GM12878 (cell line): ENCODE data around the gene STON1. TPM values are rescaled to one million over a fixed set of nuclear protein-coding genes. Genes with fewer than 3 reads are reported as not detected.

Experiments used
- ATAC-seq: fragments of 200-7000 bp; cut with Tn5 transposase; 3 replicates; pipeline ENCODE4 v1.9.1; 2020; ENCODE audit warnings: mild to moderate bottlenecking, moderate library complexity
- BruUV-seq: library from RNA; stranded (reverse); fragments of 400-500 nt; replicated peaks from 2 replicates; lab custom pipeline; 2021; lab: Mats Ljungman, UMichigan
- CTCF ChIA-PET: fragments of 300-600 bp; sonication (Branson Sonifier 250); formaldehyde crosslinking; extraction: SDS; loops from one replicate; lab custom pipeline; 2021; ENCODE audit warnings: inconsistent platforms; lab: Yijun Ruan, JAX
- POLR2A ChIA-PET: fragments of 350-600 bp; formaldehyde crosslinking; extraction: SDS; loops from one replicate; lab custom pipeline; 2021; ENCODE audit warnings: inconsistent platforms; lab: Charles Lee
- RAD21 ChIA-PET: fragments of 300-600 bp; sonication (Branson Sonifier 250); formaldehyde crosslinking; loops from one replicate; lab custom pipeline; 2023; ENCODE audit warnings: antibody characterized with exemption; ENCODE audit not compliant: unreplicated experiment; lab: Charles Lee
- SMC1A ChIA-PET: fragments of 300-600 bp; sonication (Branson Sonifier 250); formaldehyde crosslinking; loops from one replicate; lab custom pipeline; 2023; ENCODE audit not compliant: unreplicated experiment, uncharacterized antibody; lab: Charles Lee
- DNase-seq: peaks from one replicate; pipeline ENCODE4 v3.0.0-alpha.2; 2011; ENCODE audit warnings: low read depth, low spot score
- FAIRE-seq: peaks from 3 replicates; lab custom pipeline; 2011; peaks lifted over from hg19 to GRCh38; lab: Jason Lieb, UNC
- H2AFZ ChIP-seq: 2 replicates; pipeline ENCODE4 v1.6.0; 2011; ENCODE audit warnings: low read depth, low read length, control low read depth; ENCODE audit not compliant: control insufficient read depth
- H3K27ac ChIP-seq: 2 replicates; pipeline ENCODE4 v1.5.1; 2011; ENCODE audit warnings: control low read depth; ENCODE audit not compliant: control insufficient read depth, insufficient read depth
- H3K27me3 ChIP-seq, 2 experiments: replicated peaks in 1 of 2; 2 replicates each; pipeline versions ENCODE4 v1.6.0 to v1.6.1; 2011; ENCODE audit warnings: low read length in 1 of 2; ENCODE audit not compliant: control insufficient read depth in 2 of 2, insufficient read depth in 2 of 2
- H3K36me3 ChIP-seq, 2 experiments: 2 replicates each; pipeline ENCODE4 v1.5.1; 2011; ENCODE audit warnings: low read length in 1 of 2; ENCODE audit not compliant: control insufficient read depth in 2 of 2, insufficient read depth in 2 of 2
- H3K4me1 ChIP-seq: 2 replicates; pipeline ENCODE4 v1.6.1; 2011; ENCODE audit warnings: mild to moderate bottlenecking, low read length, moderate library complexity, mixed read lengths; ENCODE audit not compliant: control insufficient read depth, insufficient read depth
- H3K4me2 ChIP-seq: 2 replicates; pipeline ENCODE4 v1.6.0; 2011; ENCODE audit warnings: control low read depth; ENCODE audit not compliant: control insufficient read depth, insufficient read depth
- H3K4me3 ChIP-seq: fragments of 200-600 bp; sonication (generic); 2 replicates; pipeline ENCODE4 v1.5.1; 2016
- H3K79me2 ChIP-seq: 2 replicates; pipeline ENCODE4 v1.6.0; 2011; ENCODE audit warnings: low read length; ENCODE audit not compliant: control insufficient read depth, insufficient read depth
- H3K9ac ChIP-seq: 2 replicates; pipeline ENCODE4 v1.8.0; 2011; ENCODE audit warnings: low read length, control low read depth, mixed read lengths; ENCODE audit not compliant: control insufficient read depth, insufficient read depth
- H3K9me3 ChIP-seq: replicated peaks from 3 replicates; pipeline ENCODE4 v1.5.1; 2011; ENCODE audit warnings: mild to moderate bottlenecking, low read length; ENCODE audit not compliant: control insufficient read depth, insufficient read depth
- H4K20me1 ChIP-seq: 2 replicates; pipeline ENCODE4 v1.6.0; 2011; ENCODE audit not compliant: control insufficient read depth, insufficient read depth
- HDGF ChIP-seq: fragments of 450-650 bp; IDR thresholded peaks from 2 replicates; pipeline ENCODE4 v1.6.1; 2016; ENCODE audit warnings: antibody characterized with exemption
- KDM1A ChIP-seq: fragments of 200-600 bp; sonication (generic); IDR thresholded peaks from 2 replicates; pipeline ENCODE4 v1.6.1; 2016; ENCODE audit warnings: borderline replicate concordance
- MEF2A ChIP-seq: IDR thresholded peaks from 2 replicates; pipeline ENCODE4 v1.6.1; 2011; ENCODE audit warnings: low read depth, mild to moderate bottlenecking, low read length, moderate library complexity; ENCODE audit not compliant: insufficient read depth
- NFYA ChIP-seq: IDR thresholded peaks from 2 replicates; pipeline ENCODE4 v1.6.1; 2011; ENCODE audit warnings: low read depth, mild to moderate bottlenecking, low read length, improper control_type of control experiment, borderline replicate concordance
- NR2F1 ChIP-seq: fragments of 450-650 bp; conservative IDR thresholded peaks from 2 replicates; pipeline ENCODE4 v1.6.1; 2017; ENCODE audit warnings: mild to moderate bottlenecking
- POU2F2 ChIP-seq: IDR thresholded peaks from 3 replicates; pipeline ENCODE4 v1.6.1; 2011; ENCODE audit warnings: low read depth, mild to moderate bottlenecking, low read length, borderline replicate concordance
- RCOR1 ChIP-seq: conservative IDR thresholded peaks from 2 replicates; pipeline ENCODE4 v1.6.1; 2012; ENCODE audit warnings: low read depth, low read length, improper control_type of control experiment
- RUNX3 ChIP-seq: IDR thresholded peaks from 2 replicates; pipeline ENCODE4 v1.6.1; 2012; ENCODE audit warnings: low read length, inconsistent platforms
- SPI1 ChIP-seq: IDR thresholded peaks from 2 replicates; pipeline ENCODE4 v1.6.1; 2011; ENCODE audit warnings: low read depth, mild to moderate bottlenecking, low read length, moderate library complexity, borderline replicate concordance; ENCODE audit not compliant: insufficient read depth
- SUPT20H ChIP-seq: IDR thresholded peaks from 2 replicates; pipeline ENCODE4 v1.6.1; 2011; ENCODE audit warnings: low read depth, mild to moderate bottlenecking, low read length, moderate library complexity, borderline replicate concordance; ENCODE audit not compliant: control insufficient read depth
- USF2 ChIP-seq: IDR thresholded peaks from 2 replicates; pipeline ENCODE4 v1.6.1; 2011; ENCODE audit warnings: low read depth, low read length, improper control_type of control experiment, borderline replicate concordance
- ZBED1 ChIP-seq: IDR thresholded peaks from 2 replicates; pipeline ENCODE4 v1.6.1; 2016; ENCODE audit warnings: borderline replicate concordance
- WGBS: methylation state at CpG from one replicate; pipeline ENCODE4 v1.1.6; 2016; ENCODE audit warnings: low lambda C conversion rate; ENCODE audit not compliant: insufficient replicate concordance, insufficient coverage; ENCODE audit errors: missing lambda C conversion rate; 5-methylcytosine and 5-hydroxymethylcytosine counted together
- in situ Hi-C: fragments of 300-500 bp; cut with MboI; formaldehyde crosslinking; loops from 9 replicates; pipeline ENCODE4 v1.14.3; 2018; ENCODE audit warnings: mixed read lengths
- intact Hi-C: fragments of 100-400 bp; cut with micrococcal nuclease; formaldehyde crosslinking; loops from one replicate; pipeline ENCODE4 v1.14.2; 2022; ENCODE audit not compliant: unreplicated experiment
- polyA plus RNA-seq, 11 experiments: library from polyadenylated mRNA; depleted of rRNA in 4 of 11; unstranded in 6 of 11; stranded (reverse) in 5 of 11; fragments of >200 nt; fragmentation: Nextera tagmentation in 4 of 11; fragmentation: Illumina TruSeq in 1 of 11; extraction: Ambion mirVana in 4 of 11; extraction: Trizol in 1 of 11; gene quantifications; 1 replicate in 1 of 11; 2 replicates in 10 of 11; pipeline versions ENCODE4 v1.2.1 to v1.2.3, GENCODE V29; 2011 to 2016; ENCODE audit warnings: inconsistent platforms in 2 of 11, missing spikeins in 2 of 11, low read depth in 1 of 11
- total RNA-seq, 4 experiments: library from RNA; depleted of rRNA in 3 of 4; stranded (reverse); fragments of >200 nt in 3 of 4; fragmentation: Illumina TruSeq in 1 of 4; extraction: Trizol in 1 of 4; gene quantifications; 2 replicates each; pipeline versions ENCODE4 v1.2.1 to v1.2.3, GENCODE V29; 2013 to 2021
- TF ChIP-seq, protein P1 (sequence below): fragments of 450-650 bp; IDR thresholded peaks from 2 replicates; pipeline ENCODE4 v1.6.1; 2017; ENCODE audit warnings: low read depth, mild to moderate bottlenecking, moderate library complexity
- TF ChIP-seq, protein P2 (sequence below): fragments of 450-650 bp; IDR thresholded peaks from 2 replicates; pipeline ENCODE4 v1.6.1; 2016; ENCODE audit warnings: mild to moderate bottlenecking, moderate library complexity, borderline replicate concordance
- TF ChIP-seq, protein P3 (sequence below): fragments of 450-650 bp; formaldehyde crosslinking; IDR thresholded peaks from 2 replicates; pipeline ENCODE4 v1.4.0; 2022; ENCODE audit warnings: mild to moderate bottlenecking, moderate library complexity

STON1 gene
- total and polyA plus RNA-seq, 10 of the 15 experiments (the other 5 are each of a cell fraction or from before 2014, with no cell fraction given) = 0.11 to 0.90 (median 0.22) TPM; not detected in 2

- no peak for TF ChIP-seq HDGF
- TF ChIP-seq RUNX3 = no peak
- no peak for TF ChIP-seq USF2
- TF ChIP-seq RCOR1 = no peak
- TF ChIP-seq SUPT20H = no peak
- TF ChIP-seq, protein P1, sequence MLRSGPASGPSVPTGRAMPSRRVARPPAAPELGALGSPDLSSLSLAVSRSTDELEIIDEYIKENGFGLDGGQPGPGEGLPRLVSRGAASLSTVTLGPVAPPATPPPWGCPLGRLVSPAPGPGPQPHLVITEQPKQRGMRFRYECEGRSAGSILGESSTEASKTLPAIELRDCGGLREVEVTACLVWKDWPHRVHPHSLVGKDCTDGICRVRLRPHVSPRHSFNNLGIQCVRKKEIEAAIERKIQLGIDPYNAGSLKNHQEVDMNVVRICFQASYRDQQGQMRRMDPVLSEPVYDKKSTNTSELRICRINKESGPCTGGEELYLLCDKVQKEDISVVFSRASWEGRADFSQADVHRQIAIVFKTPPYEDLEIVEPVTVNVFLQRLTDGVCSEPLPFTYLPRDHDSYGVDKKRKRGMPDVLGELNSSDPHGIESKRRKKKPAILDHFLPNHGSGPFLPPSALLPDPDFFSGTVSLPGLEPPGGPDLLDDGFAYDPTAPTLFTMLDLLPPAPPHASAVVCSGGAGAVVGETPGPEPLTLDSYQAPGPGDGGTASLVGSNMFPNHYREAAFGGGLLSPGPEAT = no peak
- no peak for TF ChIP-seq ZBED1
- TF ChIP-seq NR2F1 = no peak
- TF ChIP-seq POU2F2 = no peak
- TF ChIP-seq KDM1A = no peak
- TF ChIP-seq NFYA = no peak
These were observed 18.9 kb downstream of the STON1 start (continued) for GRCh38 chr2:48548840-48549239.

GRCh38 chr2:48549972-48550371 is 20.0 kb downstream of the STON1 start:
- DNase-seq = no peak
- SMC1A ChIA-PET = no interaction called here
- in situ Hi-C loops (no loop called here), intact Hi-C loops (no loop called here)
- CTCF ChIA-PET = no interaction called here
- BruUV-seq = no TSS peak
- Histone ChIP-seq H3K4me3 (no peak overlapping the region), H3K9ac (no peak overlapping the region), H3K27ac (no peak overlapping the region), H4K20me1 (no peaks in the 10 kb centered on the region), H3K9me3 (no peaks in the 10 kb centered on the region), H3K4me1 (no peaks in the 10 kb centered on the region), H3K36me3 (no peaks in the 10 kb centered on the region), H2AFZ (no peak overlapping the region), H3K79me2 (no peaks in the 10 kb centered on the region), H3K27me3 (no peaks in the 10 kb centered on the region), H3K4me2 (no peak overlapping the region)
- WGBS = 83% methylated on average over 3 of the region's 3 CpGs
- no peak for FAIRE-seq
- ATAC-seq = no peak
- RAD21 ChIA-PET = no interaction called here
- POLR2A ChIA-PET = interaction anchor here (0.6 kb wide), 1 partner anchor 14 kb away, joined by 4 read pairs; no protein-coding TSS in a partner anchor
- TF ChIP-seq, protein P2, sequence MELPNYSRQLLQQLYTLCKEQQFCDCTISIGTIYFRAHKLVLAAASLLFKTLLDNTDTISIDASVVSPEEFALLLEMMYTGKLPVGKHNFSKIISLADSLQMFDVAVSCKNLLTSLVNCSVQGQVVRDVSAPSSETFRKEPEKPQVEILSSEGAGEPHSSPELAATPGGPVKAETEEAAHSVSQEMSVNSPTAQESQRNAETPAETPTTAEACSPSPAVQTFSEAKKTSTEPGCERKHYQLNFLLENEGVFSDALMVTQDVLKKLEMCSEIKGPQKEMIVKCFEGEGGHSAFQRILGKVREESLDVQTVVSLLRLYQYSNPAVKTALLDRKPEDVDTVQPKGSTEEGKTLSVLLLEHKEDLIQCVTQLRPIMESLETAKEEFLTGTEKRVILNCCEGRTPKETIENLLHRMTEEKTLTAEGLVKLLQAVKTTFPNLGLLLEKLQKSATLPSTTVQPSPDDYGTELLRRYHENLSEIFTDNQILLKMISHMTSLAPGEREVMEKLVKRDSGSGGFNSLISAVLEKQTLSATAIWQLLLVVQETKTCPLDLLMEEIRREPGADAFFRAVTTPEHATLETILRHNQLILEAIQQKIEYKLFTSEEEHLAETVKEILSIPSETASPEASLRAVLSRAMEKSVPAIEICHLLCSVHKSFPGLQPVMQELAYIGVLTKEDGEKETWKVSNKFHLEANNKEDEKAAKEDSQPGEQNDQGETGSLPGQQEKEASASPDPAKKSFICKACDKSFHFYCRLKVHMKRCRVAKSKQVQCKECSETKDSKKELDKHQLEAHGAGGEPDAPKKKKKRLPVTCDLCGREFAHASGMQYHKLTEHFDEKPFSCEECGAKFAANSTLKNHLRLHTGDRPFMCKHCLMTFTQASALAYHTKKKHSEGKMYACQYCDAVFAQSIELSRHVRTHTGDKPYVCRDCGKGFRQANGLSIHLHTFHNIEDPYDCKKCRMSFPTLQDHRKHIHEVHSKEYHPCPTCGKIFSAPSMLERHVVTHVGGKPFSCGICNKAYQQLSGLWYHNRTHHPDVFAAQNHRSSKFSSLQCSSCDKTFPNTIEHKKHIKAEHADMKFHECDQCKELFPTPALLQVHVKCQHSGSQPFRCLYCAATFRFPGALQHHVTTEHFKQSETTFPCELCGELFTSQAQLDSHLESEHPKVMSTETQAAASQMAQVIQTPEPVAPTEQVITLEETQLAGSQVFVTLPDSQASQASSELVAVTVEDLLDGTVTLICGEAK = no peak
- TF ChIP-seq MEF2A (no peak), SPI1 (no peak)
- TF ChIP-seq, protein P3, sequence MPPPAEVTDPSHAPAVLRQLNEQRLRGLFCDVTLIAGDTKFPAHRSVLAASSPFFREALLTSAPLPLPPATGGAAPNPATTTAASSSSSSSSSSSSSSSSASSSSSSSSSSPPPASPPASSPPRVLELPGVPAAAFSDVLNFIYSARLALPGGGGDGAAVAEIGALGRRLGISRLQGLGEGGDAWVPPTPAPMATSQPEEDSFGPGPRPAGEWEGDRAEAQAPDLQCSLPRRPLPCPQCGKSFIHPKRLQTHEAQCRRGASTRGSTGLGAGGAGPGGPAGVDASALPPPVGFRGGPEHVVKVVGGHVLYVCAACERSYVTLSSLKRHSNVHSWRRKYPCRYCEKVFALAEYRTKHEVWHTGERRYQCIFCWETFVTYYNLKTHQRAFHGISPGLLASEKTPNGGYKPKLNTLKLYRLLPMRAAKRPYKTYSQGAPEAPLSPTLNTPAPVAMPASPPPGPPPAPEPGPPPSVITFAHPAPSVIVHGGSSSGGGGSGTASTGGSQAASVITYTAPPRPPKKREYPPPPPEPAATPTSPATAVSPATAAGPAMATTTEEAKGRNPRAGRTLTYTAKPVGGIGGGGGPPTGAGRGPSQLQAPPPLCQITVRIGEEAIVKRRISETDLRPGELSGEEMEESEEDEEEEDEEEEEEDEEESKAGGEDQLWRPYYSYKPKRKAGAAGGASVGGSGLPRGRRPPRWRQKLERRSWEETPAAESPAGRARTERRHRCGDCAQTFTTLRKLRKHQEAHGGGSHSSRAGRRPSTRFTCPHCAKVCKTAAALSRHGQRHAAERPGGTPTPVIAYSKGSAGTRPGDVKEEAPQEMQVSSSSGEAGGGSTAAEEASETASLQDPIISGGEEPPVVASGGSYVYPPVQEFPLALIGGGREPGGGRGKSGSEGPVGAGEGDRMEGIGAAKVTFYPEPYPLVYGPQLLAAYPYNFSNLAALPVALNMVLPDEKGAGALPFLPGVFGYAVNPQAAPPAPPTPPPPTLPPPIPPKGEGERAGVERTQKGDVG (CRISPR knock-in tag) = no peak
